HepG2 (cell line): ENCODE results near the gene A2ML1. TPM values are rescaled to one million over a fixed set of nuclear protein-coding genes. Genes with fewer than 3 reads are reported as not detected.

Source experiments
- ATF7 ChIP-seq, 2 experiments: fragments of 450-650 bp in 1 of 2; sonication (generic) in 1 of 2; formaldehyde crosslinking in 1 of 2; IDR thresholded peaks; 2 replicates each; pipeline versions ENCODE4 v1.4.0 to v1.6.1; 2016 to 2020; ENCODE audit warnings: antibody characterized with exemption in 1 of 2, mild to moderate bottlenecking in 1 of 2, missing genetic modification reagents in 1 of 2
- CTCF ChIP-seq: sonication (generic); formaldehyde crosslinking; IDR thresholded peaks from 2 replicates; pipeline ENCODE4 v1.5.0; 2020; ENCODE audit warnings: mild to moderate bottlenecking, missing genetic modification reagents, moderate library complexity
- LBX2 ChIP-seq: sonication (generic); formaldehyde crosslinking; IDR thresholded peaks from 2 replicates; pipeline ENCODE4 v1.5.0; 2020; ENCODE audit warnings: missing genetic modification reagents, mild to moderate bottlenecking, borderline replicate concordance
- RAD21 ChIP-seq: fragments of 450-650 bp; formaldehyde crosslinking; IDR thresholded peaks from 2 replicates; pipeline ENCODE4 v1.5.0; 2020; ENCODE audit warnings: mild to moderate bottlenecking
- USF2 ChIP-seq, 2 experiments: sonication (generic) in 1 of 2; formaldehyde crosslinking in 1 of 2; IDR thresholded peaks; 2 replicates each; pipeline versions ENCODE4 v1.5.1 to v1.6.1; 2011 to 2020; ENCODE audit warnings: borderline replicate concordance in 1 of 2, low read depth in 1 of 2, low read length in 1 of 2, mild to moderate bottlenecking in 1 of 2, missing genetic modification reagents in 1 of 2, moderate library complexity in 1 of 2
- ZNF776 ChIP-seq: sonication (generic); formaldehyde crosslinking; IDR thresholded peaks from 2 replicates; pipeline ENCODE4 v1.4.0; 2020; ENCODE audit warnings: mild to moderate bottlenecking, missing genetic modification reagents
- ZSCAN12 ChIP-seq: sonication (generic); formaldehyde crosslinking; IDR thresholded peaks from 2 replicates; pipeline ENCODE4 v1.9.0; 2021; ENCODE audit warnings: mild to moderate bottlenecking, missing genetic modification reagents
- polyA plus RNA-seq, 8 experiments: library from polyadenylated mRNA; depleted of rRNA in 3 of 8; stranded (reverse) in 7 of 8; unstranded in 1 of 8; fragments of >200 nt; fragmentation: Illumina TruSeq in 4 of 8; extraction: Trizol in 4 of 8; gene quantifications; 2 replicates each; pipeline versions ENCODE4 v1.2.1 to v1.2.3, GENCODE V29; 2011 to 2016; ENCODE audit warnings: low read depth in 4 of 8, missing spikeins in 1 of 8, mixed read lengths in 1 of 8; ENCODE audit not compliant: insufficient read depth in 1 of 8
- total RNA-seq, 5 experiments: library from RNA; depleted of rRNA; stranded (reverse); fragments of >200 nt; fragmentation: Illumina TruSeq; extraction: Trizol; gene quantifications; 2 replicates each; pipeline ENCODE4 v1.2.3, GENCODE V29; 2016; ENCODE audit warnings: low read depth in 1 of 5

The A2ML1 gene
- total and polyA plus RNA-seq, 2 of the 13 experiments (the other 11 are each of a cell fraction or from before 2014, with no cell fraction given) = not detected

- no peak for TF ChIP-seq USF2 (IDR thresholded peaks at IDR 0.05; ENCODE audit: low read depth, low read length)
- TF ChIP-seq USF2 (CRISPR knock-in tag; IDR thresholded peaks at IDR 0.05; ENCODE audit: borderline replicate concordance) = no peak
- TF ChIP-seq ATF7 (IDR thresholded peaks at IDR 0.05) = no peak
- no peak for TF ChIP-seq ATF7 (CRISPR knock-in tag; IDR thresholded peaks at IDR 0.05)
- no peak for TF ChIP-seq ZSCAN12 (CRISPR knock-in tag)
- TF ChIP-seq ZNF776 (CRISPR knock-in tag) = no peak
- 0 out of 2 replicates have a peak, but pooled peaks have one; percentile 11 for TF ChIP-seq RAD21 (CRISPR knock-in tag)
- peak; percentile 51 for TF ChIP-seq CTCF (CRISPR knock-in tag)
- TF ChIP-seq LBX2 (CRISPR knock-in tag) = no peak
Observed at GRCh38 chr12:8823565-8824300, 1.3 kb downstream of the A2ML1 start (continued).
